ENCODE measurements around the gene PAPPA.

PAPPA gene

DNA sequence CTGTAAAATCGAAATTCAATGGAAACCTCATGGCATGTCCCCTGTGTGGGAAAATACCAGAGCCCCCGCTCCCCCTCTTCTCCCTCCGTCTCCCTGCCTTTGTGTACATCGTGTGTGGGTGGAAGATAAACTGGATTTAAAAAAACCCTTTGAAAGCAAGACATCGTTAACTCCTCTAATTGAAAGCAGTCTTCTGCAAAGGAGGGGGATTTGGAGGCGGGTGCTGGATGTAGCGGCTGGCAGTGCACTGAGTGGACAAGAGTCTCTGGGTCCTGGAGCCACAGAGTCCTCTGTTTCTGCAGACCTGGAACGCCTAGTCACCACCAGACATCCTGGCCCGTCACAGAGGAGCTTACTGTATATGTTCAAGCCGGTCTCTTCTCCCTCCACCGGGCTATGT, 169.4 kb downstream of the PAPPA start:
- no peak overlapping the region for H3K4me3 ChIP-seq (ENCODE audit: control insufficient read depth, low read depth, low read length)
- no peak for DNase-seq (ENCODE audit: low read depth)
- TF ChIP-seq, protein P1, sequence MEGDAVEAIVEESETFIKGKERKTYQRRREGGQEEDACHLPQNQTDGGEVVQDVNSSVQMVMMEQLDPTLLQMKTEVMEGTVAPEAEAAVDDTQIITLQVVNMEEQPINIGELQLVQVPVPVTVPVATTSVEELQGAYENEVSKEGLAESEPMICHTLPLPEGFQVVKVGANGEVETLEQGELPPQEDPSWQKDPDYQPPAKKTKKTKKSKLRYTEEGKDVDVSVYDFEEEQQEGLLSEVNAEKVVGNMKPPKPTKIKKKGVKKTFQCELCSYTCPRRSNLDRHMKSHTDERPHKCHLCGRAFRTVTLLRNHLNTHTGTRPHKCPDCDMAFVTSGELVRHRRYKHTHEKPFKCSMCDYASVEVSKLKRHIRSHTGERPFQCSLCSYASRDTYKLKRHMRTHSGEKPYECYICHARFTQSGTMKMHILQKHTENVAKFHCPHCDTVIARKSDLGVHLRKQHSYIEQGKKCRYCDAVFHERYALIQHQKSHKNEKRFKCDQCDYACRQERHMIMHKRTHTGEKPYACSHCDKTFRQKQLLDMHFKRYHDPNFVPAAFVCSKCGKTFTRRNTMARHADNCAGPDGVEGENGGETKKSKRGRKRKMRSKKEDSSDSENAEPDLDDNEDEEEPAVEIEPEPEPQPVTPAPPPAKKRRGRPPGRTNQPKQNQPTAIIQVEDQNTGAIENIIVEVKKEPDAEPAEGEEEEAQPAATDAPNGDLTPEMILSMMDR (IDR thresholded peaks at IDR 0.05; ENCODE audit: control insufficient read depth, insufficient read depth, low read depth, low read length, missing control alignments) = no peak

DNA sequence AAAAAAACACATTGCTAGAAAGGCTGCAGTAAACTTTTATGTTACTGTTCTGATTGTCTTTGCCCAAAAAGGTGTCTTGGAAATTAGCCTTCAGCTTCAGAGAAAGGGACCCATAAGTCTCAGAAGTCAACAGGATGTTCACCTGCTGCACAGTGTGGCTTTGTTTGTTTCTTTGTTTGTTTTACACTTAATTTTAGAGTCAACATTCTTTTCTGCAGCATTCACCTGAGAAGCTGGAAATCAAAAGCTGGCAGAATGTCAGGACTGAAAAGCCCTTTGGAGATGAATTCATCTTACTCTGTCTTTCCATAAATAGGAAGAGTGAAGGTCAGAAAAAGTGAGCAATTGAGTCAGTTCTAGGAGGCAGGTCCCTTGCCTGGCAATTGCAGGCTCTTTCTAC, 170.0 kb downstream of the PAPPA start:
- TF ChIP-seq, protein P1 (IDR thresholded peaks at IDR 0.05; ENCODE audit: control insufficient read depth, insufficient read depth, low read depth, low read length, missing control alignments) = no peak
- DNase-seq (ENCODE audit: low read depth) = no peak

DNA sequence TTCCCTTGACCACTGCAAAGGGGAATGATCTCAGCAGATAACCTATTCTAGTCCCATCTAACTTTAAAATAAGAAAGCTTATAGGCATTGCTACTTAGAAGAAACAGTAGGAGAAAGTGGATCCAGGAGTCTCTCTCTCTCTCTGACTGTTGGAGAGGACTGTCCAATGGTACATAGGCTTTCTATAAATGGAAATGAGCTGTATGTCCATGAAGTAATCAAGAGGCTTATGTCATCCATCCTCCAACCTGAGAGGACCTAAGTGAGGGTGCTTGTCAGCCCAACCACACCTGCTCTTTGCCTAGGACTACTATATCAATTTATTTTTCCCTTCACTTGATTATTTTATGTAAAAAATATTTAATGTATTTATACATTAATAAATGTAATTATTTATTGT, 172.3 kb downstream of the PAPPA start:
- no peak overlapping the region for H3K4me3 ChIP-seq (ENCODE audit: control insufficient read depth, low read depth, low read length)
- TF ChIP-seq, protein P1 (IDR thresholded peaks at IDR 0.05; ENCODE audit: control insufficient read depth, insufficient read depth, low read depth, low read length, missing control alignments) = no peak
- no peak for DNase-seq (ENCODE audit: low read depth)

More for the DNA sequence above, 170.0 kb downstream of the PAPPA start:
- H3K4me3 ChIP-seq (ENCODE audit: control insufficient read depth, low read depth, low read length) = no peak overlapping the region

DNA sequence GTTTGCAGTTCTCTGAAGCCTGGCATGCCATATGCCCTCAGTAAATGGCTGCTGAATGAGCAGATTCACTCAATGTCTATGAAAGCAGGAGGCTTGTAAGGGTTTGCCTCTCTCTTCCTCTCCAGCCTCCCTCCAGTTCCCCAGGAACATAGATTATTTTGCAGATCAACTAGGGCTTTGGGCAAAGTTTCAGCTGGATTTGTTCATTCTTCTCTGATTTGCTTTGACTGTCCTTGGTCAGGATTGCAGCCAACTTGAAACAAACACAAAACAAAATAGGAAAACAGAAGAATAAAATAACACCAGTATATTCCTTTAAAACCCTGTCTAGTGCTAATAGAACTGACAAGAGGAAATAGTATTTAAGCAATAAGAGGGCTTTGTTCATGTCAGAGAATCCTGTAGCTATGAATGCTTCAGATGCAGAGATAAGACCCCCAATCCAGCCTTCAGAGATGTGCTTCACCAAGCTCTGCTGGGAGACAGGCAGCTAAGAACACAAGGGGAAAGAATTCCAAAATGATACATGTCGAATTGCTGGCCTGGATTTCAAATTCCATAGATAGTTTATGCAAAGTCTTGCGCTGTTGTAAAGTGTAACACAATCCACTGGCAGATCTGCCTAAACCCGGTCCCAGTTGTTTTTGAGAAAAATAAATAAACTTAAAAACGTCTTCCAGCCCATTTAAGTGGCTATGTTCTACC, 174.3 kb downstream of the PAPPA start:
- no peak for DNase-seq (ENCODE audit: low read depth)
- no peak overlapping the region for H3K4me3 ChIP-seq (ENCODE audit: control insufficient read depth, low read depth, low read length)
- TF ChIP-seq, protein P1 (IDR thresholded peaks at IDR 0.05; ENCODE audit: control insufficient read depth, insufficient read depth, low read depth, low read length, missing control alignments) = no peak

DNA sequence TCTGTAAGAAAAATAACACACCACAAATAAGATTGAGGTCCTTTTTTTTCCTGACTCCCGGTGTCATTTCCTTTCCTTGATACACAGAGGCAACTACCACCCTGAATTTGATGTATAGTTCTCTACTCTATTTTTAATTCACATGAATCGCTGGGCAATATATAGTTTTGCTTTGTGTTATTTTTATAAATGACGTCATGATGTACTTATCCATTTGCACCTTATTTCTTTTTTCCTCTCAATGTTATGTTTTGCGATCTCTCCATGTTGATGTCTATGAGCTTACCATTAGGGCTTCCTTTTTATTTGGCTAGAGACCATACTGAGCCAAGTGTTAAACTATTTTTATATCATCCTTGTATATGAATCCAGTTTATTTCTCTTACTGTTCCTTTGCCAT, 175.9 kb downstream of the PAPPA start:
- DNase-seq (ENCODE audit: low read depth) = no peak
- no peak overlapping the region for H3K4me3 ChIP-seq (ENCODE audit: control insufficient read depth, low read depth, low read length)
- TF ChIP-seq, protein P1 (IDR thresholded peaks at IDR 0.05; ENCODE audit: control insufficient read depth, insufficient read depth, low read depth, low read length, missing control alignments) = no peak

DNA sequence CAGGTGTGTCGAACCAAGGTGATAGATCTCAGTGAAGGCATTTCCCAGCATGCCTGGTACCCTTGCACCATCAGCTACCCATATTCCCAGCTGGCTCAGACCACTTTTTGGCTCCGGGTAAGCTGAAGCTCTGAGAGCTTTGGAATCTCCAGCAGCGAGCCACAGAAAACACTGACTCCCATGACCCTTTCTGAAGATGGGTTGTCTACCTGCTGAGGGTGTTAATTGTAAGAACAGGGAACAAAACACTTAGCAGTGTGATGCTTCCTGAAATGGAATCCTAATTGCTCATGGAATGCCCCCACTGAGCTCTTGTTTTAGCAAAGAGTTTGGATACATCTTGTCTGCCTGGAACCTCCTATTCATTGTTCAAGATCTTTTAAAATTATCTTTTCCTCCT, 177.7 kb downstream of the PAPPA start:
- DNase-seq (ENCODE audit: low read depth) = no peak
- TF ChIP-seq, protein P1 (IDR thresholded peaks at IDR 0.05; ENCODE audit: control insufficient read depth, insufficient read depth, low read depth, low read length, missing control alignments) = no peak

More for the DNA sequence above, 177.7 kb downstream of the PAPPA start:
- no peak overlapping the region for H3K4me3 ChIP-seq (ENCODE audit: control insufficient read depth, low read depth, low read length)
